Lower lobe of right lung (tissue), 2 donors: ENCODE results near the gene STK33. TPM values are rescaled to one million over a fixed set of nuclear protein-coding genes. Genes with fewer than 3 reads are reported as not detected.

Source experiments
- ATAC-seq, 2 donors: fragments of 200-7000 bp; cut with Tn5 transposase; one replicate each; pipeline ENCODE4 v1.9.1; 2020 to 2022; ENCODE audit warnings: mild to moderate bottlenecking in 2 of 2, moderate library complexity in 2 of 2
- DNase-seq: peaks from one replicate; pipeline ENCODE4 v3.0.0-alpha.2; 2020
- H3K27ac ChIP-seq: fragments of 200-600 bp; one replicate; pipeline ENCODE4 v1.8.0; 2022
- H3K27me3 ChIP-seq: fragments of 200-600 bp; one replicate; pipeline ENCODE4 v1.8.0; 2022; ENCODE audit warnings: low read depth
- H3K36me3 ChIP-seq: fragments of 200-600 bp; one replicate; pipeline ENCODE4 v1.8.0; 2022; ENCODE audit warnings: mild to moderate bottlenecking
- H3K4me1 ChIP-seq: fragments of 200-600 bp; one replicate; pipeline ENCODE4 v1.8.0; 2022
- H3K4me3 ChIP-seq: fragments of 200-600 bp; one replicate; pipeline ENCODE4 v1.8.0; 2022; ENCODE audit warnings: mild to moderate bottlenecking
- H3K9me3 ChIP-seq: fragments of 200-600 bp; one replicate; pipeline ENCODE4 v1.8.0; 2022
- CTCF ChIP-seq: fragments of 200-600 bp; IDR thresholded peaks from one replicate; pipeline ENCODE4 v1.8.0; 2022; ENCODE audit warnings: antibody characterized with exemption, mild to moderate bottlenecking
- intact Hi-C: fragments of 100-400 bp; cut with DNase I; formaldehyde crosslinking; loops from one replicate; pipeline ENCODE4 v1.11.0; 2022
- total RNA-seq: library from RNA; stranded (reverse); fragmentation: NEBNext Ultra II Directional; extraction: Animal tissue kit (Norgen Biotek cat#: 25700); gene quantifications from one replicate; pipeline ENCODE4 v1.2.1, GENCODE V29; 2021
- donor health status: DM: no; HTN: yes; CAD: no; lungs with severe emphysema.

STK33 gene
- total RNA-seq, 1 donor from 2014 or later = 17.3 TPM

GRCh38 chr11:8371516-8371884 is 222.5 kb downstream of the STK33 start:
- ATAC-seq (no peak), DNase-seq (no peak)
- H3K4me1 ChIP-seq = no peaks in the 10 kb centered on the region
- intact Hi-C loops = no loop called here
- H3K9me3 ChIP-seq = no peaks in the 10 kb centered on the region
- H3K27me3 ChIP-seq = no peaks in the 10 kb centered on the region
- no peak for TF ChIP-seq CTCF
- H3K27ac ChIP-seq = no peak overlapping the region
- no peaks in the 10 kb centered on the region for H3K36me3 ChIP-seq
- H3K4me3 ChIP-seq = no peak overlapping the region

DNA sequence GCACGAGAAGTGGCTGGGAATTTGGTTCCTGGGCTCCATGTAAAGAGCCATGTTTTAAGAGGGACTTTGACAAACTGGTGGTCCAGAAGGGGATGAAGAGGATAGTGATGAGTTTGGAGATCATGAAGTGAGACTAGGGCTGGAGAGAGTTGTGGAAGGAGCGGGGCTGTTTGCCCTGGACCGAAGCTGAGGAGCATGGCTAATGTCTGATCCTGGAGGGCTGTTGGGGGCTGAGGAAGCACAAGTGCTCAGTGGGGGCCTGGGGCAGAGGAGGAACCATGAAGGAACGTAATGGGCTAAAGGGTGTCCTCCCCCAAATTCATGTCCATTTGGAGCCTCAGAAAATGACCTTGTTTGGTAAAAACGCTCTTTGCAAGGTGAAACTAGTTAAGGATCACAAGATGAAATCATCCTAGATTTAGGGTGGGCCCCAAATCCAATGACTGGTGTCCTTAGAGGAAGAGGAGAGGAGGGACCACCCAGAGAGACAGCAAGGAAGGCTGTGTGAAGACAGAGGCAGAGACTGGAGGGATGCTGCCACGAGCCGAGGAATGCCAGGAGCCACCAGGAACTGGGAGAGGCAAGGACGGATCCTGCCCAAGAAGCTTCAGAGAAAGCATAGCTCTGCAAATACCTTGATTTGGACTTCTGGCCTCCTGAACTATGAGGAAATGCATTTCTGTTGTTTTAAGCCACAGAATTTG is 223.1 kb downstream of the STK33 start:
- DNase-seq (no peak), ATAC-seq (no peak)
- H3K4me1 ChIP-seq = no peaks in the 10 kb centered on the region
- TF ChIP-seq CTCF = no peak
- no peak overlapping the region for H3K4me3 ChIP-seq
- intact Hi-C loops = no loop called here
- no peak overlapping the region for H3K27ac ChIP-seq
- no peaks in the 10 kb centered on the region for H3K9me3 ChIP-seq
- no peaks in the 10 kb centered on the region for H3K27me3 ChIP-seq
- H3K36me3 ChIP-seq = no peaks in the 10 kb centered on the region

DNA sequence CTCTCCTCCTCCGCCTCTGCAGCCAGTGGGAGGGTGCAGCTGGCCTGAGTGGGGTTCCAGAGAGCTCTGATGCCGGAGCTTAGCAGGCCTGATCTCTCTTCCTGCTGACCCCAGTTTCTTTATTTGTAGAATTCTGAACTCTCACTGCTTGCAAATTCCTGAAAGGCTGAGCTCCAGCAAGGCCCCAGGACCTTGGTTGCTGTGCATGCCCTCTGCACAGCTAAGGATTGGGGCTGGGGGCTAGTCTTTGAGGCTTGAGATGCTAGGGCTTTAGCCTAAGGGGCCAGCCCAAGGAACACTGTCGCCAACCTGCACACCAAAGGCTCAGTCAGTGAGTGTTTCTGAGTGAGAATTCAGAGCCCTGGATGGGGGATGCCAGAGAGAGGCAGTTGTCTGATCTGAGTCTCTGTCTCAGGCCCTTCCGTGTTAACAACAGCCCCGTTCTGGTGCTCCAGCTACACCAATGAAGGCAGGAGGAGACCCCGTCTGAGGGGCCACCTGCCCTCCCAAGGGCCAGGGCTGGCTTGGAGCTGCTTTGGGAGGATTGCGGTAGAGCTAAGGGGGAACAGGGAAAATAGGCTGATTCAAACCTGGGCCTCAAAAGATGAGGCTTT is 224.3 kb downstream of the STK33 start:
- Histone ChIP-seq H3K27me3 (no peaks in the 10 kb centered on the region), H3K9me3 (no peaks in the 10 kb centered on the region), H3K36me3 (no peaks in the 10 kb centered on the region), H3K4me3 (no peak overlapping the region), H3K27ac (no peak overlapping the region), H3K4me1 (no peaks in the 10 kb centered on the region)
- DNase-seq = no peak
- no peak for ATAC-seq
- TF ChIP-seq CTCF = no peak
- intact Hi-C loops = no loop called here

DNA sequence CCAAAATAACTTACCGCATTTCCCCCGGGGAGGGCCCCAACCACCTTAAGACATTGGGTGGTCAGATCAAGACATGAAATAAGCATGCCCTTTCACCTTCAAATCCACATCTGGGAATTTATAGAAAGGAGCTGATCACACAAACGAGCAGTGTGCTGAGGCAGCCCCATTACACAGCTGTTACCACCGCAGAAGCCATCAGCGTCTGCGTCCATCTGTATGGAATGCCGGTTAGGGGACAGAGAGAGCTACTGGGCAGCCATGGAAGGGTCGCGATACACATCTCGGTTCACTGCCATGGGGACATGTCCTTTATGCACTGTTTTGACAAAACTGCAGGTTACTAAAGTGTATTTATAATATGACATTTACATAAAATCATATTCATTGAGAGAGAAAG is 225.3 kb downstream of the STK33 start:
- intact Hi-C loops = no loop called here
- ATAC-seq (no peak), DNase-seq (no peak)
- no peak overlapping the region for H3K27ac ChIP-seq
- H3K9me3 ChIP-seq = no peaks in the 10 kb centered on the region
- TF ChIP-seq CTCF = no peak
- no peaks in the 10 kb centered on the region for H3K27me3 ChIP-seq
- no peaks in the 10 kb centered on the region for H3K4me1 ChIP-seq
- H3K4me3 ChIP-seq = no peak overlapping the region
- H3K36me3 ChIP-seq = no peaks in the 10 kb centered on the region

DNA sequence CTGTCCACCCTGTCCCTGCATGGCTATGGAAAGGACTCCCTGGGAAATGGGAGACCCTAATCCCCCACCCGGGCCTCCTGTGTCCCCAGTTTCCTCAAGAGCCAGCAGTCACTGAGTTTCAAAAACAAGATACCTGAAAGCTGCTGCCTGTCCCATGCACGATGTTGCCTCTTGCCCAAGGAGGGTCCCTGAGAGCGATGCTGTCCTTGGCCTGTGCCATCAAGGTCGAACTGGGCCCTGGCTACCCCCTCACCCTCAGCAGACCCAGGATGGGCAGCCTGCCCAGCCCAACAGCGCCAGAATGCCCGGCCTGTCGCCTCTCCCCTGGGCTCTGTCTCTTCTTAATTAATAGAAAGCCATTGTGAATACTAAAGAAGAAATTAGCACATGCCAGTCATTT is 225.8 kb downstream of the STK33 start:
- intact Hi-C loops = no loop called here
- DNase-seq = no peak
- no peak overlapping the region for H3K27ac ChIP-seq
- no peak for ATAC-seq
- H3K36me3 ChIP-seq = no peaks in the 10 kb centered on the region
- no peaks in the 10 kb centered on the region for H3K4me1 ChIP-seq
- no peaks in the 10 kb centered on the region for H3K27me3 ChIP-seq
- TF ChIP-seq CTCF = no peak
- H3K9me3 ChIP-seq = no peaks in the 10 kb centered on the region
- H3K4me3 ChIP-seq = no peak overlapping the region
